ENCODE data around the gene DZIP3.

DNA sequence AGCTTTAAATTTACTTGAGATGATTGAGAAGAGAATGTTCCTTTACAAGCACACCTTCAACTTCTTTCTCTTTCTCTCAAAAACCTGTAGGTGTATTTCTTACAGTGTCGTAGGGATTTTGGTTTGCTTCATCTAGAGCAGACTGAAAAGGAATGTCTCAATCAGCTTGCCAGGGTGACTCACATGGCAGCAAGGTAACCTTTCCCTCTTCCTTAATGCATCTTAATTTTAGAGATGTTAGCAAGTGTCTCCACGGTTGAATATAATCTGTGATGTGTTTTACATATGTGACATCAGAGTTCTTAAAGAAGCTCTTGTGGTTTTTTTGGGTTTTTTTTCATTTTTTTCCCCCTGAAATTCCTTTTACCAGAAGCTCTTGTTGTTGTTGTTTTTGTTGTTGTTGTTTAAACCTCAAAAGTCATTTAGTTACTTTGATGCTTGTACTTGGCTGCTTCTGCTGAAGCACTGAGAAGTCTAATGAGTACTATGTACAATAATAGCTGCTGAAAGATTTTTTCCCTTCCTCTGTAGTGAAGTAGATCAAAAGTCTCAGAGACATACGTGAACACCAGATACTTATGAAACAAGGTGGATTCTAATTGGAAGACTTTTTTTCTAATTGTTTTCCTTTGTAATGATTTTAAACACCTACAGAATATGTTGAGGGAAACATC is 84.6 kb downstream of the DZIP3 start:
- TF ChIP-seq, protein P1, sequence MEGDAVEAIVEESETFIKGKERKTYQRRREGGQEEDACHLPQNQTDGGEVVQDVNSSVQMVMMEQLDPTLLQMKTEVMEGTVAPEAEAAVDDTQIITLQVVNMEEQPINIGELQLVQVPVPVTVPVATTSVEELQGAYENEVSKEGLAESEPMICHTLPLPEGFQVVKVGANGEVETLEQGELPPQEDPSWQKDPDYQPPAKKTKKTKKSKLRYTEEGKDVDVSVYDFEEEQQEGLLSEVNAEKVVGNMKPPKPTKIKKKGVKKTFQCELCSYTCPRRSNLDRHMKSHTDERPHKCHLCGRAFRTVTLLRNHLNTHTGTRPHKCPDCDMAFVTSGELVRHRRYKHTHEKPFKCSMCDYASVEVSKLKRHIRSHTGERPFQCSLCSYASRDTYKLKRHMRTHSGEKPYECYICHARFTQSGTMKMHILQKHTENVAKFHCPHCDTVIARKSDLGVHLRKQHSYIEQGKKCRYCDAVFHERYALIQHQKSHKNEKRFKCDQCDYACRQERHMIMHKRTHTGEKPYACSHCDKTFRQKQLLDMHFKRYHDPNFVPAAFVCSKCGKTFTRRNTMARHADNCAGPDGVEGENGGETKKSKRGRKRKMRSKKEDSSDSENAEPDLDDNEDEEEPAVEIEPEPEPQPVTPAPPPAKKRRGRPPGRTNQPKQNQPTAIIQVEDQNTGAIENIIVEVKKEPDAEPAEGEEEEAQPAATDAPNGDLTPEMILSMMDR (IDR thresholded peaks at IDR 0.05), result no peak
- TF ChIP-seq POLR2A (IDR thresholded peaks at IDR 0.05), result no peak

All from vagina (tissue), 2 donors.